Natural killer cell treated with Interleukin-12 subunit alpha and Interleukin-12 subunit beta and Interleukin-15 and Interleukin-18, amount 100 ng/mL, for 72 hours (primary cell): ENCODE results near the gene ADAMTS3. TPM values are rescaled to one million over a fixed set of nuclear protein-coding genes. Genes with fewer than 3 reads are reported as not detected.

Source experiments
- ATAC-seq, 2 donors: fragments of 150-1000 bp; cut with Tn5 transposase in 1 of 2; sonication (Bioruptor Pico), chemical (Tn5 transposase) in 1 of 2; 2 replicates each; pipeline ENCODE4 v1.10.0; 2021
- DNase-seq: peaks from one replicate; pipeline ENCODE4 v3.0.0; 2022; ENCODE audit warnings: low spot score
- H3K27ac Mint-ChIP-seq, 2 donors: 1 replicate in 1 of 2; 2 replicates in 1 of 2; pipeline ENCODE4 v1.8.0; 2022; ENCODE audit warnings: mixed read lengths in 2 of 2, mild to moderate bottlenecking in 1 of 2, moderate library complexity in 1 of 2
- H3K27me3 Mint-ChIP-seq, 2 donors: 1 replicate in 1 of 2; 2 replicates in 1 of 2; pipeline ENCODE4 v1.8.0; 2022; ENCODE audit warnings: mixed read lengths in 2 of 2
- H3K36me3 Mint-ChIP-seq: one replicate; pipeline ENCODE4 v1.8.0; 2022; ENCODE audit warnings: mixed read lengths
- H3K4me1 Mint-ChIP-seq, 2 donors: 1 replicate in 1 of 2; 2 replicates in 1 of 2; pipeline ENCODE4 v1.8.0; 2022; ENCODE audit warnings: low read depth in 2 of 2, mixed read lengths in 2 of 2, mild to moderate bottlenecking in 1 of 2
- H3K4me3 Mint-ChIP-seq: one replicate; pipeline ENCODE4 v1.8.0; 2022; ENCODE audit warnings: mixed read lengths
- H3K9me3 Mint-ChIP-seq: 2 replicates; pipeline ENCODE4 v1.8.0; 2022; ENCODE audit warnings: mixed read lengths
- total RNA-seq, 2 donors: library from RNA; stranded (reverse); gene quantifications; one replicate each; pipeline ENCODE4 v1.2.3, GENCODE V29; 2022

ADAMTS3 gene
- total RNA-seq, 2 donors from 2014 or later = not detected

DNA sequence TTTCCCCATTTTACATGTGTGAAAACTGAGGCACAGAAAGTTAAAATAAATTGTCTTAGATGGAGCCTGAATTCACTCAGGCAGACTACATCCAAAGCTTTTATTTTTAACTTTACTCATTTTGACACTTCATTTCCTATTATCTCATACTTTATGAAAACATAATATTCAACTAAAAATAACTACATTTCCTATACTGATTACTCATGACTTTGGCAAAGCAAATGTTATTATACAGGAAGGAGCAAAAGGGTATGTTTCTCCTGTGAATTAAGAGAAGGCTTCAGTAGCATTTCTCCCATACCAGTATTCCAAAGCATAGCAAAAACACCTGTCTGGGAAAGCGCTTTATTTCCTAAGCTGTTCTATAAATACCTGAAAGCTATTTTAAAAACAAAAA lies 178.6 kb downstream of the ADAMTS3 start:
- no peaks in the 10 kb centered on the region for H3K9me3 Mint-ChIP-seq
- no peak overlapping the region for H3K27ac Mint-ChIP-seq
- no peaks in the 10 kb centered on the region for H3K36me3 Mint-ChIP-seq
- H3K27me3 Mint-ChIP-seq = no peaks in the 10 kb centered on the region
- H3K4me1 Mint-ChIP-seq = no peaks in the 10 kb centered on the region
- DNase-seq (no peak), ATAC-seq (no peak)
- H3K4me3 Mint-ChIP-seq = no peak overlapping the region

DNA sequence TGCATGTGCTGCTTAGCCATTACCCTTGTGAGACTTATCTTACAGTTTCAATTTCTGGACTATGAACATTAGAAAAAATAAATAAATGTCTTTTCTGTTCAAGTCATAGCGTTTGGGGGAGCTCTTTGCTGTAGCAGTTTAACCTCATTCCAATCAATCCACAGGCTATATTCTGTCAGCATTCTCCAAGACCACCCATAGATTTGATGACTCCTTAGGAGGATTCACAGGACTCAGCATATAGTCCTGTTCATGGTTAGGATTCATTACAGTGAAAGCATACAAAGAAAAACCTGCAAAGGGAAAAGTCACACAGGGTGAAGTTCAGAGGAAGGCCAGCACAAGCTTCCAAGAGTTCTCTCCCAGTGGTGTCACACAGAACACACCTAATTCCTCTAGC lies 180.5 kb downstream of the ADAMTS3 start:
- Mint-ChIP-seq H3K4me1 (no peaks in the 10 kb centered on the region), H3K4me3 (no peak overlapping the region), H3K9me3 (no peaks in the 10 kb centered on the region), H3K27me3 (no peaks in the 10 kb centered on the region), H3K27ac (no peak overlapping the region), H3K36me3 (no peaks in the 10 kb centered on the region)
- DNase-seq = no peak
- ATAC-seq = no peak

DNA sequence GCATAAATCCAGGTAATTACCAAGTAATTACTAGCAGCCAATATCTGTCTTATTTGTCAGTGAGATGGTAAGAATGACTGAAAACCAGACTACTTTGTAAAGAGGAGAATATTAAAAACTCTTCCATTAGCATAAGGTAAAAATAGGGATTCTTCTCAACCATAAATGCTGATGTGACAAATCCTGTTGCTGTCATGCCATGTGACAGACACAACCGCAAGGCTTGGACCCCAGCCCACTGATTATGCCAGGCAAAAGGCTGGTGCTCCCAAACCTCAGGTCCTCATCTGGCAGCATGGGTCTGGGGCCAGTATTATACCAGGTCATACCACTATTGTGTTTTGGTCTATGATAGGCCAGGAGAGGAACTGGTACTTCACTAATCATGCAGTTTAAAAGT lies 181.1 kb downstream of the ADAMTS3 start:
- Mint-ChIP-seq H3K9me3 (no peaks in the 10 kb centered on the region), H3K27me3 (no peaks in the 10 kb centered on the region)

DNA sequence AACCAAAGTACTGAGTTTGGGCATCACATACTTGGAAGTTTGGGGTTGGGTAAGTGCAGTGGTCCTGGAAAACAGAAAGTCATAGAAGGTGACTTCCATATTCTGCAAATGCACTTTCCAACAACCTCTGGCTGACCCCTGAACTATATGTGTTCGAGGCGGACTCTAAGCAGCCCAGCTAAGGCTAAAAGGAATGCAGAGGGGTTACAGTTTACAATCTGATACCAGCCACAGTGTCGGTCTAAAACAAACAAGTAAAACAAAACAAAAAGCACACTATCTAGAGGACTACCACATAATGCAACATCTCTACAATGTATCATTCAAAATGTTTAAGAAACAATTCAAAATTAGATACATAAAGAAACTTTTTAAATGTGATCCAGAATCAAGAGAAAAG lies 185.6 kb downstream of the ADAMTS3 start:
- Mint-ChIP-seq H3K27me3 (no peaks in the 10 kb centered on the region), H3K36me3 (no peaks in the 10 kb centered on the region), H3K9me3 (no peaks in the 10 kb centered on the region), H3K27ac (no peak overlapping the region), H3K4me3 (no peak overlapping the region), H3K4me1 (no peaks in the 10 kb centered on the region)
- no peak for ATAC-seq
- no peak for DNase-seq

More for the DNA sequence above, 181.1 kb downstream of the ADAMTS3 start:
- no peaks in the 10 kb centered on the region for H3K36me3 Mint-ChIP-seq
- H3K27ac Mint-ChIP-seq = no peak overlapping the region
- no peak overlapping the region for H3K4me3 Mint-ChIP-seq
- no peaks in the 10 kb centered on the region for H3K4me1 Mint-ChIP-seq
- no peak for DNase-seq
- ATAC-seq = no peak

DNA sequence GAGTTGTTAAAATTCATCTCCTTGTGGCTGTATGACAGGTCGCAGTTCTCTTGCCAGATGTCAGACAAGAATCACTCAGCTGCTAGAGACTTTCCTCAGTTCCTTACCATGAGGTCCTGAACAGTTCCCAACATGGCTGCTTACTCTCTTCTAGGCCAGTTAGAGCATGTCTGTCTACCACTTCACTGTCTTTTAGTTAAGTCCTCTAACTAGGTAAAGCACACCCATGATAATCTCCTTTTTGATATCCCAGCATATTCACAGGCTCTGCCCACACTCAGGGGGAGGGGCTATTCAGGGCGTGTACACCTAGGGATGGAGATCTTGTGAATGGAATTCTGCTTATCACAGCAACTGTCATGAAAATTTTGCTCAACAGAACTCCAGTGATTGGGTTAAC lies 190.1 kb downstream of the ADAMTS3 start:
- DNase-seq (no peak), ATAC-seq (no peak)
- Mint-ChIP-seq H3K4me1 (no peaks in the 10 kb centered on the region), H3K27me3 (no peaks in the 10 kb centered on the region), H3K9me3 (no peaks in the 10 kb centered on the region), H3K36me3 (no peaks in the 10 kb centered on the region), H3K27ac (no peak overlapping the region), H3K4me3 (no peak overlapping the region)

DNA sequence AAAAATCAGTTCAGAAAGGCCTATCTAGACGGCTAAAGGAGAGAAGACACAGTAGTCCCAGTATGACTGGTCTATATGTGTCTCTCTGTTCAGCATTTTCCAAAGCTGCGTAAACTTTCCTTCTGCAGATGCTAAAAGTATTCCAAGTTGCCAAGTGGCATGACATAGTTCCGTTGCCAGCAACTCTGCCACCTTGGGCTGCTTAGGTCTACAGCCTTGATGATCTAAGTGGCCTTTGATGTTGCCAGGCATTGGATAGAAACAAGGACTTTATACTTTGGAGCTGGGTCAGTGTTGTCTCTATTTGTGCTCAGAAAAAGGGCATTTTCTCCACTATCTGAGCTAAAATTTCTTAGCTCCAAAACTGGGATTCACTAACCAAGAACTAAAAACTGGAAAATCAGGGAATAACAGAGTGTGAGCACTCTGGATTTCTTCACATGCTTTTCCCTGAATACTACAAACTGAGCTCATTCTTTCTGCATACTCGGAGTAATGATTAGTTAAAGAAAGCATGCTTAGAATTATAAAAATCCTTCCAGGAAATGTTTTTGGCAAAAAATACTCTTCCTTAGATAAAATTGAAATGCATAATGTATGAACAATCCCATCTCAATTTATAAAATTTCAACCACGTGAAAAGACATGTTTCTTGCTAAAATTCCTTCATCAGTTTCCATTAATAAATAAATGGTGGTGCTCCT lies 191.4 kb downstream of the ADAMTS3 start:
- Mint-ChIP-seq H3K4me3 (no peak overlapping the region), H3K4me1 (no peaks in the 10 kb centered on the region), H3K36me3 (no peaks in the 10 kb centered on the region), H3K27ac (no peak overlapping the region), H3K9me3 (no peaks in the 10 kb centered on the region), H3K27me3 (no peaks in the 10 kb centered on the region)
- DNase-seq (no peak), ATAC-seq (no peak)

DNA sequence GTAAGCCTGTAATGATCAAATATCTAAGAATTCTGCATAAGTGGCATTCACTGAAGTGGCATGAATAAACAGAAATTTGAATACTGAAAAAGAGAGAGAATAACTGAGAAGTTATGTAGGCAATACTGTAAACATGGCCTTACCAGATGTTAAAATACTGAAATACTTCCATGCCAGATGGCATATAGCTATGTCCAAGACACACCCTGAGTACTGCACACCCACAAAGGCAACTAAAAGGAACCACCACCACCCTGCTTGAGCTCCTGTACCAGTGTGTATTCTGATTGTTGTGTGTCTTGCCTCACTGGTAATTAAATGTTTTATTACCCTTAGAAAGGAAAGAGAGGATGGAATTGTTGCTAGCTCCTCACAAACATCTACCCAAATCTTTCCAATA lies 192.1 kb downstream of the ADAMTS3 start:
- Mint-ChIP-seq H3K27ac (no peak overlapping the region), H3K9me3 (no peaks in the 10 kb centered on the region), H3K4me1 (no peaks in the 10 kb centered on the region), H3K4me3 (no peak overlapping the region), H3K27me3 (no peaks in the 10 kb centered on the region), H3K36me3 (no peaks in the 10 kb centered on the region)
- no peak for ATAC-seq
- no peak for DNase-seq

DNA sequence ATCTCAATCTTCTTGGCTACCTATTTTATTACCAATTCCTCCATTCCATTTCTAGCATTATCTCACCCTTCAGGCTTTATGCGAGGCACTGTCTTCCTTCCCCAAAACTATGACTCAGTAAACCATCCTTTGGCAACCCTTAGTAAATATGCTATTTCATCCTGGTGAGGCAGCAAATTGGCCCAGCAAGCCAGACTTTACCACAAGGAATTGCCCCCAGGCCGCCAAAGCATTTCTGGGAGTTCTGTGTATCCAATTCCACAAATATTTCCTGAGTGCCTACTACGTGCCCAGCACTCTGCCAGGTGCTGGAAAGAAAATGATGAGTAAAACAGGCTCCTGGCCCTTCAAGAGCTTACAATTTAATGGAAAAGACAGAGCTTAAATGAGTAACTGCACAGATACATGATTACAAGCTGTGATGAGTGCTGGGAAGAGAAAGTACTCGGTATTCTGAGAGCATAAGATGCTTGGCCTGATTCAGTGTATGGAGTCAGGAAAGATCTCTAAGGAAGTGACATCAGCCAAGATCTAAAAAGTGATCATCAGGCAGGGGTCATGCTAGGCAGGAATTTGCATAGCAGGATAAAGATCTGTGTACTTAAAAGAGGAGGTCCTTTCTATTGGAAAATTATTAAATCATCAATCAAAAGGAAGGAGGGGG lies 193.8 kb downstream of the ADAMTS3 start:
- Mint-ChIP-seq H3K4me3 (no peak overlapping the region), H3K27ac (no peak overlapping the region), H3K4me1 (no peaks in the 10 kb centered on the region), H3K36me3 (no peaks in the 10 kb centered on the region), H3K27me3 (no peaks in the 10 kb centered on the region), H3K9me3 (no peaks in the 10 kb centered on the region)
- ATAC-seq = no peak
- no peak for DNase-seq

DNA sequence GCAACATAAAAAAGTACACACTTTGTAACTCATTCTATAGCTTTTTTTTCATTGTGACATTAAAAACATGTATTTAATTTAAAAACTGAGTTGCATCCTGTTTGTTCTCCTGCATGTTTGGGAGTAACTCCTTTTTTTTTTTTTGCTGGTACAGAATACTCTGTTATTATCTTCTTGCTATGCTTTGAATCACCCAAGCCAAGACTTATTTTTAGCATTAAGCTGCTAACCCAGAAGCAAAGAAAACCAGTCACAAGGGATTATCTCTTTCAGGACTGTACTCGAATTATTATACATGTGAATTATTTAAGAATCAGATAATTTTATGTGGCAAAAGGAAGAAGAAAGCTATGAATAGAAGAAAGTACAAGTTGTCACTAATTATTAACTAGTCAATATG lies 194.9 kb downstream of the ADAMTS3 start:
- ATAC-seq = no peak
- Mint-ChIP-seq H3K9me3 (no peaks in the 10 kb centered on the region), H3K4me1 (no peaks in the 10 kb centered on the region), H3K27ac (no peak overlapping the region), H3K36me3 (no peaks in the 10 kb centered on the region), H3K27me3 (no peaks in the 10 kb centered on the region), H3K4me3 (no peak overlapping the region)
- DNase-seq = no peak

DNA sequence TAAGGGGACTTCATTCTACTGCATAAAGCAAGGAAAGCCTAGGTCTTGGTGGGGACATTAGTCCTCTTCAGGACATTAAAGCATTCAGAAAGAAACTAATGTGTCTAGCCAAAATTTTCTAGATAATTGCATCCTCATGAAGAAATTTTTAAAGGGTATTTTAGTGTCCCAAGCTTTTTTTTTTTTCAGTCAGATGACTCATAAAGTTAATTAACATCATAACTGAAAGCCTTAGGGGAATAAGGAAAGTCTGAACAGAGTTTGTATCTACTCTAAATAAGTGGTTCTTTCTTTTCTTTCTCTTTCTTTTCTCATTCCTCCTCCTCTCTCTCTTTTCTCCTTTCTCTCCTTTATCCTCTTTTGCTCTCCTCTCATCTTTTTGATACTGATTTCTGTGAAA lies 202.4 kb downstream of the ADAMTS3 start:
- Mint-ChIP-seq H3K9me3 (no peaks in the 10 kb centered on the region), H3K27me3 (no peaks in the 10 kb centered on the region), H3K4me1 (no peaks in the 10 kb centered on the region), H3K27ac (no peak overlapping the region), H3K36me3 (no peaks in the 10 kb centered on the region), H3K4me3 (no peak overlapping the region)
- DNase-seq = no peak
- ATAC-seq = no peak

DNA sequence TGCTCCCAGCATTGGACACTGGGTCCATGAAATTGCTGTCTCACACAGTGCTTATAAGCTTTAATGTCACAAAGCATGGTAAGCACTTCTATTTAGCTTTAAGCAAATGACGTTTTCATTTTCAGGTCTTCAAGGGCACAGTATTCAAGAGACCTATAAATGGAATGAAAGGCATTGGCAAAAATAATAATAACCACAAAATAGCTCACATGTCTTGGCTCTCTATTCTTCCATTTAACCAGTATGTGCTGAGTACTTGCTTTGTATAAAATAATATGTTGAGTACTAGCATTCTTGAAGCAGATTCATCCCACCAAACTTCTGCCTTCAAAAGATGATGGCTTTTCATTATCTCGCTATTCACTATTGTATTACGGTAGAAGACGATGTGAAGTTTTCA lies 203.0 kb downstream of the ADAMTS3 start:
- H3K4me3 Mint-ChIP-seq = no peak overlapping the region
- DNase-seq (no peak), ATAC-seq (no peak)
- H3K27ac Mint-ChIP-seq = no peak overlapping the region
- no peaks in the 10 kb centered on the region for H3K4me1 Mint-ChIP-seq
- H3K27me3 Mint-ChIP-seq = no peaks in the 10 kb centered on the region
- no peaks in the 10 kb centered on the region for H3K36me3 Mint-ChIP-seq
- H3K9me3 Mint-ChIP-seq = no peaks in the 10 kb centered on the region

DNA sequence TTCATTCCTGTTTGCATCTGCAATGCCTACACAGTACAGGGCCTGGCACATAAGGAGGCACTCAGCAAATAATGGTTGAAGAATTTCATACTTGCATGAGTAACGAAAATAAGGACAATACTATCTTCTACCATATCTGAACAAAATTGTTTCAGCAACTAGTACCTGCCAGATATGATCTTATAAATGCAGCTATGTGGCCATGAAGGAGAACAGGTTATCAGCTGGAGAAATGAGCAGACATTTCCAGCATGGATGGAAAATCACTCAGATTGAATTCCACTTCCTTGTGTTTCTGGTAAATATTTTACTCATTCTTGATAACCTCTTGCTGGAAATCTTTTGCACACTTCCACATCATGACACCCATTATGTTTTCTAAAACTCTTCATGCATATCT lies 204.0 kb downstream of the ADAMTS3 start:
- no peaks in the 10 kb centered on the region for H3K9me3 Mint-ChIP-seq
- no peak overlapping the region for H3K27ac Mint-ChIP-seq
- H3K4me1 Mint-ChIP-seq = no peaks in the 10 kb centered on the region
- no peaks in the 10 kb centered on the region for H3K36me3 Mint-ChIP-seq
- no peak overlapping the region for H3K4me3 Mint-ChIP-seq
- H3K27me3 Mint-ChIP-seq = no peaks in the 10 kb centered on the region
- ATAC-seq (no peak), DNase-seq (no peak)

DNA sequence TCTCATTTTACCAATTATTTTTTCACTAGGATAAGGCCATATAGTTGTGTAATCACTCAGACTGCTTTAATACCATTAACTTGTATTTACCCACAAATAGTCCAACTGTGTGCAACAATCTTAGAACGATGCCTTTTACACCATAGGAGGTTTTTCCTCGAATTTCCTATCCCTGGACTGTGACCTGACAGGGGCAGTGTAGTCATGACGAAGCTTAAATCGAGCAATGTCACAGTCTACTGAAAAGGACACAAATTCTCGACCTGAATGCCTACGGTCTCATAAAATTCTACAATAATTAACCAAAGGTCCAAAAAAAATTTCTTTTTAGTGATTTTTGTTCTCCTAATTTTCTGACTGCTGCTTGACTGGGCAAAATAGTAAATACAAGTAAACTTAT lies 208.9 kb downstream of the ADAMTS3 start:
- Mint-ChIP-seq H3K4me1 (no peaks in the 10 kb centered on the region), H3K9me3 (no peaks in the 10 kb centered on the region), H3K27me3 (no peaks in the 10 kb centered on the region), H3K27ac (no peak overlapping the region), H3K36me3 (no peaks in the 10 kb centered on the region), H3K4me3 (no peak overlapping the region)
- ATAC-seq (no peak), DNase-seq (no peak)

DNA sequence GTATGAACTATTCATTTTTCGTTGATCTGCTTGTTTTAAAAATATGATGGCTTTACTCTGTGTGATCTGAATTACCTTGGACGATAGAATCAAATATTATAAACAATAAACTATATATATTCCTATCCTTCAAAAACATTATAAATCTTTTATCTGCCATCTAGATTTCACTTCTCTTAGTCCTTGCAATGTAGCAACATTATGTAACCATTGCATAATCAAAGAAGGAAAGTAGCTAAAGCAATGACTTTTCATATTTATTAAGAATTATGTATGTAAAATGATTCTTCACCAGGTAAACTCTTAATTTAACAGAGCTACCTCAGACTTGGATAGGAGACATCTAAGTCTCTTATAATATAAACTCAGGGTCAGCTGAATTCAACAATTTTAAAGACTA lies 210.5 kb downstream of the ADAMTS3 start:
- Mint-ChIP-seq H3K27me3 (no peaks in the 10 kb centered on the region), H3K27ac (no peak overlapping the region), H3K36me3 (no peaks in the 10 kb centered on the region), H3K4me3 (no peak overlapping the region), H3K9me3 (no peaks in the 10 kb centered on the region), H3K4me1 (no peaks in the 10 kb centered on the region)
- DNase-seq (no peak), ATAC-seq (no peak)

DNA sequence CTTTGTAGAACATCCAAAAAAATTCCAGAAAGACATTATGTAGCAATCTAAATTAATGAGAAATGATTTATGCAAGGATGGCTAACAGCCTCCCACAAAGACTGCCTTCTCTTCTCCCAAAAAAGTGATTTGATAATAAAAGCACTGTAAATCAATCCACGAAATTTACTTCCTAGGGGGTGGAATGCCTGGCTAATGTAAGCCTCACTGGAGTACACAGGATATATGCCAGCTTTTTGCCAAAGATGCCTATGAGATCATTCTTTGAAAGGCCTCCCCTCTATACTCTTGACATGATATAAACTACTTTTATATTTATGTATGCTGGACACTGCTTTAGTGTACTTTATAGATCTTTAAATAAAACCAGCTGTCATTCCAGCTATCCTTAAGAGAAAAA lies 211.1 kb downstream of the ADAMTS3 start:
- ATAC-seq (no peak), DNase-seq (no peak)
- Mint-ChIP-seq H3K4me1 (no peaks in the 10 kb centered on the region), H3K4me3 (no peak overlapping the region), H3K27ac (no peak overlapping the region), H3K9me3 (no peaks in the 10 kb centered on the region), H3K27me3 (no peaks in the 10 kb centered on the region), H3K36me3 (no peaks in the 10 kb centered on the region)
